ENCODE results near the gene UBL4A. TPM values are rescaled to one million over a fixed set of nuclear protein-coding genes. Genes with fewer than 3 reads are reported as not detected.

UBL4A gene
- total RNA-seq, 6 experiments from 2014 or later = 12.6 to 34.8 (median 15.5) TPM

DNA sequence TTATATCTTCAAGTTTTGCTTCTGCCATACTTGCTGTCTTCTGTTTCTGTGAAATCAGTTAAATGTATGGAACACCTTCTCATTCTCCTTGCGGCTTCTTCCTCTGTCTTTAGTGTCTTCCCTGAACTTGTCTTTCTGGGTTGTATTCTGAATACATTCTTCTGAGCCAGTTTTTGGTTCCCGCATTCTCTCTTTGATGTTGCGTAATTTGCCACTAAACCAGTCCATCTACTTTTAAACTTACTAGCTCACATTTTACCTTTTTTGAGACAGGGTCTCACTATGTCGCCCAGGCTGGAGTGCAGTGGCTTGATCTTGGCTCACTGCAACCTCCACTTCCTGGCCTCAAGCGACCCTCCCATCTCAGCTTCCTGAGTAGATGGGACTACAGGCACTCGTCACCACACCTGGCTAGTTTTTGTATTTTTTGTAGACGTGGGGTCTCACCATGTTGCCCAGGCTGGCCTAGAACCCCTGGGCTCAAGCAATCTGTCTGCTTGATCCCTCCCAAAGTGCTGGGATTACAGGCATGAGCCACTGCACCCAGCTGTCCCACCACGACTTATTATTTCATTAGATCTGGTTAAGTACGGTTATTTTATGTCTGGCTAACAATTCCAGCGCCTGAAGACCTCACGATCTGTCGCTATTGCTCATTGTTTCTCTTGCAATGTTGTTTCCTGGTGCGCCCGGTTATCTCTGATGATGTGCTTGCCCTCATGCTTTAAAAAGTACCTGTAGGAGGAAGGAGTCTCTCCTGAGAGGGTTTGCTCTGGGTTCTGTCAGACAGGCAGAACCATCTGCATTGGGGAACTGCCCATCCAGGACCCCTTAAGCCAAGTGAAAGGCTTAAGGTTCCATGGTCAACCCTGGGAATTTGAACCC, 39.4 kb upstream of the UBL4A start:
- peaks cover 0 to 3% (median 0%) of the 10 kb centered on the region in 4 donors for H3K4me1 ChIP-seq
- H3K4me3 ChIP-seq = no peak overlapping the region
- TF ChIP-seq, protein P1, sequence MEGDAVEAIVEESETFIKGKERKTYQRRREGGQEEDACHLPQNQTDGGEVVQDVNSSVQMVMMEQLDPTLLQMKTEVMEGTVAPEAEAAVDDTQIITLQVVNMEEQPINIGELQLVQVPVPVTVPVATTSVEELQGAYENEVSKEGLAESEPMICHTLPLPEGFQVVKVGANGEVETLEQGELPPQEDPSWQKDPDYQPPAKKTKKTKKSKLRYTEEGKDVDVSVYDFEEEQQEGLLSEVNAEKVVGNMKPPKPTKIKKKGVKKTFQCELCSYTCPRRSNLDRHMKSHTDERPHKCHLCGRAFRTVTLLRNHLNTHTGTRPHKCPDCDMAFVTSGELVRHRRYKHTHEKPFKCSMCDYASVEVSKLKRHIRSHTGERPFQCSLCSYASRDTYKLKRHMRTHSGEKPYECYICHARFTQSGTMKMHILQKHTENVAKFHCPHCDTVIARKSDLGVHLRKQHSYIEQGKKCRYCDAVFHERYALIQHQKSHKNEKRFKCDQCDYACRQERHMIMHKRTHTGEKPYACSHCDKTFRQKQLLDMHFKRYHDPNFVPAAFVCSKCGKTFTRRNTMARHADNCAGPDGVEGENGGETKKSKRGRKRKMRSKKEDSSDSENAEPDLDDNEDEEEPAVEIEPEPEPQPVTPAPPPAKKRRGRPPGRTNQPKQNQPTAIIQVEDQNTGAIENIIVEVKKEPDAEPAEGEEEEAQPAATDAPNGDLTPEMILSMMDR (IDR thresholded peaks at IDR 0.05) = no peak
- TF ChIP-seq POLR2A (IDR thresholded peaks at IDR 0.05) = no peak
- no peak for ATAC-seq
- DNase-seq = no peak
- 67% methylated on average over 11 of the region's 14 CpGs for WGBS (ENCODE audit: insufficient coverage, low coverage, low lambda C conversion rate, missing lambda C conversion rate)
- H3K9me3 ChIP-seq = no peaks in the 10 kb centered on the region
- H3K27me3 ChIP-seq = no peaks in the 10 kb centered on the region
- H3K36me3 ChIP-seq = no peaks in the 10 kb centered on the region
- intact Hi-C loops (cut with DNase I) = no loop called here
- no peak overlapping the region for H3K27ac ChIP-seq

- ATAC-seq (no peak), DNase-seq (no peak)
- intact Hi-C loops (cut with DNase I) = no loop called here
- no peak overlapping the region for H3K27ac ChIP-seq
- no peaks in the 10 kb centered on the region for H3K9me3 ChIP-seq
- no peaks in the 10 kb centered on the region for H3K27me3 ChIP-seq
- WGBS (ENCODE audit: insufficient coverage, low coverage, low lambda C conversion rate, missing lambda C conversion rate) = 100% methylated on average over 3 of the region's 8 CpGs
- H3K4me3 ChIP-seq = no peak overlapping the region
- peaks cover 0 to 5% (median 2%) of the 10 kb centered on the region in 4 donors for H3K4me1 ChIP-seq
- TF ChIP-seq, protein P1 (IDR thresholded peaks at IDR 0.05) = no peak
- TF ChIP-seq POLR2A (IDR thresholded peaks at IDR 0.05) = no peak
- no peaks in the 10 kb centered on the region for H3K36me3 ChIP-seq
Observed at GRCh38 chrX:154519389-154519788, 33.0 kb upstream of the UBL4A start.

DNA sequence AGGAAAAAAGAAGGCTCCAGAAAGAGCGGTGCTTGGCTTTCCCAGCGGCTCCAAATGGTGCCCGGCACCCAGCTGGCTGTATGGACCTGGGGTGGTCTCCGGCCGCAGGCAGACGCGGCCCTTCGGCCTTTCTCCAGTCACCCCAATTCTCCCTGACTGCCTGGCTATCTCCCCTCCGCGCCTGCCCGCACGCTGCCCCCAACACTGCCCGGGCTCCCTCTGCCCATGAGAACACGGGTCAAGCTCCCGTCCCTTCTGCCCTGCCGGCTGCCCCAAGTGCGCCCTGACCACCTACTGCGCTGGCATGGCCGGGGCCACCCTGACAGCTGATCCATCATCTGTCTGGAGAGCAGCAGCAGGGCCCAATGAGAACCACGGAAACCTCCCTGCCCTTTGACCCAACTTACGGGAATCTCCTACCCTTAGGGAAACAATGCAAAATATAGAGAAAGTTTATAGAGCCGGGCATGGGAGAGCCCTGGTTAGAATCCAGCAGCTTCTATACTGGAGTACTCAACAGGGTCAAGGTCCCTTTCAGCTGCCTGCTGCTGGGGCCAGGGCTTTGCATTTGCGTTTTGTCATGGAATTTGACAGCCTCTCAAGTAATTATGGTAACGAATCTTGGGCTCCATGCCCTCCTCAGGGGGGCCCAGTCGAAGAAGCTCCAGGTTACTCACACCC, 30.8 kb upstream of the UBL4A start:
- H3K27ac ChIP-seq = peak overlapping the region; percentile 80 to 88 (median 86)
- DNase-seq (no peak), ATAC-seq (peak; percentile 4 to 23 (median 20))
- no peaks in the 10 kb centered on the region for H3K9me3 ChIP-seq
- 53% methylated on average over 7 of the region's 25 CpGs for WGBS (ENCODE audit: insufficient coverage, low coverage, low lambda C conversion rate, missing lambda C conversion rate)
- no peaks in the 10 kb centered on the region for H3K27me3 ChIP-seq
- peaks cover 0 to 12% (median 3%) of the 10 kb centered on the region in 4 donors for H3K4me1 ChIP-seq
- no peaks in the 10 kb centered on the region for H3K36me3 ChIP-seq
- TF ChIP-seq, protein P1 (IDR thresholded peaks at IDR 0.05) = no peak
- no peak for TF ChIP-seq POLR2A (IDR thresholded peaks at IDR 0.05)
- H3K4me3 ChIP-seq = peak overlapping the region; percentile 23 to 72 (median 39)
- intact Hi-C loops (cut with DNase I) = no loop called here

DNA sequence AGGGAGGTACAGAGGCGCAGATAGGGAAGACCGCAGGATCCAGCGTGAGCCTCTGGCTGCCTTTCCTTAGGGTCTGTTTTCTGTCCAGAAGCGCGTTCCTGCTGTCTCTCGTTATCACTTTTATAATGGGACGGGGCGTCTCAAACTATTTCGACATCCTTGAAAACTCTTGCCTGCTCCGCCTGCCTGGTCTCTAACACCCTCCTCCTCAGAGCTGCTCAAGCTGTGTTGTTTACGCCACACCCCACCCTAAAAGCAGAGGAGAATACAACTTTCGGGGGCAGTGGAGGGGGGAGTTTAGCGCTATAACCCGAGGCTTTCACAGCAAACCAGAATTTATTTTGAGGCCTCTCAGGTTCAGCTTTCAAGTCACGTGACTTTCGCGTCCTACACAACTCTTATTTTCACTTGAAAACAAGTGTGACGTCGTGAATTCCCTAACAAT, 30.3 kb upstream of the UBL4A start:
- ATAC-seq (peak; percentile 0 to 3 (median 1)), DNase-seq (no peak)
- no peaks in the 10 kb centered on the region for H3K9me3 ChIP-seq
- H3K27me3 ChIP-seq = no peaks in the 10 kb centered on the region
- TF ChIP-seq, protein P1 (IDR thresholded peaks at IDR 0.05) = no peak
- TF ChIP-seq POLR2A (IDR thresholded peaks at IDR 0.05) = no peak
- H3K4me1 ChIP-seq = peaks cover 0 to 12% (median 3%) of the 10 kb centered on the region in 4 donors
- H3K4me3 ChIP-seq = peak overlapping the region; percentile 23 to 72 (median 39)
- H3K36me3 ChIP-seq = no peaks in the 10 kb centered on the region
- peak overlapping the region; percentile 80 to 88 (median 86) for H3K27ac ChIP-seq
- intact Hi-C loops (cut with DNase I) = no loop called here
- WGBS (ENCODE audit: insufficient coverage, low coverage, low lambda C conversion rate, missing lambda C conversion rate) = 31% methylated on average over 14 of the region's 19 CpGs

Measured in right lobe of liver (tissue), 6 donors.